8988T (cell line): ENCODE measurements around the gene PTPRM.

Experiments used
- DNase-seq: peaks from one replicate; pipeline ENCODE4 v3.0.0; 2011

The PTPRM gene

DNA sequence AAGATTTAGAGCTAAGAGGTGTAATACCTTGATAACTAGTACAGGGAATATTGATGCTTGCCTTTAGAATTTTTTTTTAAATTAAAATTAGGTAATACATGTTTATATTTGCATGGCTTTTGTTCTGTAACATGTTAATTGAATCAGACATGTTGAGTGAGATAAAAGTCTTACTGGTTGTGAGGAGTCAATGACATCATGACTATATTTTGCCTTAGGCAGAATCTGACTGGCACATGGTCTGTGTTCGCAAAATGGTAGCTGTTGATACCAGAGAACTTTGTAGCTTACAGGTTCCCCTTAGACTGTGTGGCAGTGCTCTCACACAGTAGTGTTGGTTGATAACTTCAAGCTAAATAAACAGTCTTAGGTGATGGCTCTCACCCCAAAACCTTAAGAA is 199.7 kb downstream of the PTPRM start:
- DNase-seq, result no peak

DNA sequence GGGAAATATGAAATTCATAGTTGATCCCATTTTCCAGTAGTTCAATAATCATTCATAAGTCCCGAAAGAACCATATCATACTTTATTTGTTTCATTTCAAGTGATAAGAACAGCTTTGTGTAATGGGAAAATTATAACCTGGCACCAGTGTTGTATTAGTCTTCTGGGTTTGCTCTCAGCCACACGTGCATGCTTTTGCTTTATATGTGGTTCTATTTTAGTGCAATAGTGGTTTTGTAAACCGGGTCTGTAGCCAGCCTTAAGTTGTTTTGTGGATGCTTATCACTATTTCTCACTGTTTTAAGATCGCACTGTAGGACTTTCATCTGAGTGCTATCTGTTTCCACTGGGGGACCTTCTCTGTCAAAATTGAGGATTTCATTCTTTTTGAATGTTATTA is 203.8 kb downstream of the PTPRM start:
- DNase-seq, result no peak

DNA sequence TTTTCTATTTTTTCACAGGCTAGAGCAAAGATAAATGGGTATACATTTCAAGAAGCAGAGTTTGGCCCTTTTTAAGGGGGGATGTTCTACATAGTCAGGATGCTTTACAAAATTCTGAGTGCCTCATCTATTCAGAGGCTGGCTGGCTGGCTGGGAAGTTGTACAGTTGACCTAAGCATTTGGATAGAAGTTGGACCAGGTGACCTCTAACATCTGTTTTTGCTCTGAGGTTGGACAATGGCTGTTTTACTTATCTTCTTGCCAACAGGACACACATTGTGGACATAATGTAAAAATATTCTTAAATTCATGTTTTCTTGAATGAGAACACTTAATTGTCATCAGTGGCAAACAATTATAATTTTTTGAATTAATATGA is 205.4 kb downstream of the PTPRM start:
- no peak for DNase-seq

DNA sequence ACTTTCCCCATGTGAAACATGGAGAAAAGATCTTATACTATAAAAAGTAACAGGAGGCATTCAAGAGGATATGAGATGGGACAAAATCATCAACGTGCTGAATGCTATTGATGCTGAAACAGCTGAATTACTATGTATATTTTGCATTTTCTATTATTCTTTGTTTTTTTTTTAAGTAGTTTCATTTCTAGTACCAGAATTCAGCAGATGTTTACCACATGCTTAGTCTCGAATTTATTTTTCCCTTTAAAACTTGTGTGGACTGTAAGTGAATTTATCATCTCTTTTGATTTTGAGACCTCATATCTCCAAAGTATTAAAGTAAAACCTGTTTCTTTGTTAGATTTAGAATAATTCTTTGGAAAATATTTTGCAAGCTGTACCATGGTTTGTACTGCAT is 205.8 kb downstream of the PTPRM start:
- DNase-seq, result no peak

DNA sequence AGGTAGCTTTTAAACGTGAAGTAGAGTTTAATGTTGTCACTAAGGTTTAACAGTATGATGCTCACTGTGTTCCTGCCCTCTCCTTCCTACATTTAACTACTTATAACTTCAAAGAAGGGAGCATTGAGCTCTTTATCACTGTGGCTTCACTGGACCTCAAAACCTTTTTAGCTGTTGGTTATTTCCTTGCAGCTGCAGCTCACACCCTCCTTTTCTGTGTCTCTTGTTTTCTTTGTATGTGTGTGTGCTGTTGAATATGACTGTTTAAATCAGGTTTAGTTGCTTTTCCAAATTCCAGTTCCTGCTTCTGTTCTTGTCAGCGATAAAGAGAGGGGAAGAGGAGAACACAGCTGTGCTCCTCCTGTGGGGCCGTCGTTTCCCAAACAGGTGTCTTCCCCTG is 208.0 kb downstream of the PTPRM start:
- no peak for DNase-seq

DNA sequence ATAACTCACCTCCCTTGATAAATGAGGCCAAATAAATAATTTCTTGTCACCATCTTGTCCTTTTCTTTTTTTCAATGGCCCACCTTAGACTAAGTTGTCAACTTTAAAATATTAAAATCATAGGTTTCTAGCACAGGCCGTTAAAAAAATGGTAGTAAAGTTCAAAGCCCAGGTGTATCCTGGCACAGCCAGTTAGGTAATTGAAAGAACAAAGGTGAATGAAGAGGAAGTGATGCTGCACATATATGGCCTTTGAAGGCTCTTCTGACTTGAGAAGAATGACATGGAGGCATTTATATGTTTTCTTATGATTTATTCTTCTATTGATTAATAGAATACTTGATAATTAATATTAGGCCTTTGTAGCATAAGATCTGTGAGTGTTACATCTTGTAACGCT is 208.7 kb downstream of the PTPRM start:
- DNase-seq, result no peak

DNA sequence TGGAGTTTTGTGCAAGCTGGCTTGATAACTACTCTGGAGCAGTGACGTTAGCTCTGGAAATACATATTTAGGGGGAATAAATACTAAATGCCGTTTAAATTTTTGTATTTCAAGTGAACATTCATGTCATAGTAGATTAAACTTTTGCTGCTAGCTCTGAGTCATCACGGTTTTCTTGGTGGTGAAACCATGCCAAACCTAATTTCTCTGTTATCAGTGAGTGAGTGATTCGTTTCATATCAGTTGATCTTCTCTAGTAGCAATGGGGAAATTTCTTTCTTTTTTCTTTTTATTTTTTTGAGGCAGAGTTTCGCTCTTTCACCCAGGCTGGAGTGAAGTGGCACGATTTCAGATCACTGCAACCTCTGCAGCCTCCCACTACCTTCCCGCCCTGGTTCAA is 211.1 kb downstream of the PTPRM start:
- no peak for DNase-seq

DNA sequence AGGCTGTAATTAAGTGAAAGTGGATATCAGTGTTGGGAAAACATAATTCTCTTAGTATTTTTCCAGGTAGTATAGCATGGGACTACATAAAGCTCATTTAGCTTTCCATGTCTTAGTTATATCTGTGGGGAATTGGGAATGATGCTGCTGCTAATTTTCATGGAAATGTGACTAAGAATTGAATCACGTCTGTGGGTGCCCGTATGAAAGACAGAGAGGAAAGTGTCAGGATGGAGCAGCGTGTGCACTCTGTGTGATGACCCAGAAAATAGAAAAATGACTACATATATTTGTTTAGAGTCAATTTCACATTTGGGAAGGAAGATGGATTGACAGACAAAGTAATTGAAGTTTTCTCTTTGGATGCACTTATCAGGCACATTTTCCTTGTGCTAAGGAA is 212.1 kb downstream of the PTPRM start:
- DNase-seq, result no peak

DNA sequence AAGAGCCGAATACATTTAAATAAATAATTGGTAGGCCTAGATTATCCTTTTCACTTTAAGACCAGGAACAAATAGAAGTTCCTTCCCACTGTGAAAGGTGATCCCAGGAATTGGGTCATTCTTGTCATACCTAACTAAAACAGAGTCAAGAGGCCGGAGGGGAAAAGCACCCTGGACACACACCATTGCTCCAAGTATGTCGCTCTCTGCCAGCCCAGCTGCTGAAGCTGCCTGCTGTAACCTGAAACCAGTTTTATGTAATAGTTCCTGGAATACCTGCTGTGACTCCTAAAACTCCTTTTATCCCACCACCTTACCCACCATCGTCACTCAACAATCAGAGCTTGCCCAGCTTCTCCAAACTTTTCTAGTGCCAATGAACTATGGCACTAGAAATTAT is 217.1 kb downstream of the PTPRM start:
- DNase-seq, result no peak

DNA sequence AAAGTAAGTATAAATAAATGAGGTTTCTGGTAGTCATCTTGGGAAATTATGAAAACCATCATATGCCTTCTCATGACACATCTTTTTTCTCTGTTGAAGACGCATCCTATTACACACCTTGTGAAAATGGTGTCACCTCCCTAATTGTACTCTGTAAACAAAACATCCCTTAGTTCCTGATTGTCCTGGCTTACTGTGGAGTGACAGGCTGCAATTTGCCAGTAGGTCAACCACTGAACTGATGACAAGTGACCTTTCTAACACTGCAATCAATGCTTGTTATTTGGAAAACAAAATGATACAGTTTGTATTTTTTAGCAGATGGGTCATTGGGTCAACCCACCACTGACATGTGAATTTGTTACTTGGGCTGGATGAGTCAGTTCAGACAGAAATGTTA is 219.5 kb downstream of the PTPRM start:
- no peak for DNase-seq

DNA sequence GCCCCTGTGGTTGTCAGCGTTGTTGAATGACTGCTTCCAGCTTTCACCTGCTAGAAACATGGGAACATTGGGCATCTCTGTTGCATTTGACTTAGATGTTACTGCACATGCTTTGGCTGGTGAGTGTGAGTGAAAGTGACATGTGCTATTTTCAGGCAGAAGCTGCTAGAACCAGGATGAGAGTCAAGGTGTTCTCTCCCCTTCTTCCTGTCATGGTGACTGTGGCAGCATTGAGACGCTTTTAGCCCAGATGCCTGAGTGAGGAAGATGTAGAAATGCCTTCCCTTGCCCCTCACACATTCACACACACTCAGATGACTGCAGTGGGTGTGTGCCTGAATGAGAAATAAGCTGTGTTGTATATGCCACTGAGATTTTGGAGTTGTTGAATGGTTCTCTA is 220.2 kb downstream of the PTPRM start:
- DNase-seq, result no peak

DNA sequence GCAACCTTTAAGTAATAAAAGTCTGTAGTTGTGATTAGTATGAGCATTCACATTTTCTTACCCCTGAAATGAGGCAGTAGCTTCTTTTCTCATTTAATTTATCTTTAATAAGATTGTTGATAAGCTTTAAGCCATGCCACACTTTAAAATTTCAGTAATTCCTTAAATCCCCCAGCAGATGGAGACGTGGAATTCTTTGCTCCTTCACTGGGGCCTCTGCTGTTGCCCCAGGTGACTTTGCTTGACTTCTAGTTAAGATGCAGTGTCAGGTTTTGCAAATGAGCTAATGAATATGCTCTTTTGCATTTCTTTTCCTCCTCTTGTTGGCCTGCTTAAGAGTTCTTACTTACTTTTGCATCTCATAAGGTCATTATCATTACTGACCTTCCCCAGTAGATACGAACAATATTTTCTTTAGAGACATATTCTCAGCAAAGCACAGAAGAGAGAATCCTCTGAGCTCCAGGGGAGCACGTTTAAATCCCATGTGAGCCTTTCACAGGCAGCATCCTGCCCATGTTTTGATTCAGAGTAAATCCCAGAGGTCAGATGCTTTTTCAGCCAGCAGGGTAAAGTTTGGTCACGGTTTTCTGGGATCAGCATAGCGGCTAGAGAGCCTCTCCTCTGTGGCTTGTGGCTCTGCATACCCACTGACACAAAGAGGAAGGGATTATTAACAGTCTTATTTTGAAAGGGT is 222.9 kb downstream of the PTPRM start:
- no peak for DNase-seq

DNA sequence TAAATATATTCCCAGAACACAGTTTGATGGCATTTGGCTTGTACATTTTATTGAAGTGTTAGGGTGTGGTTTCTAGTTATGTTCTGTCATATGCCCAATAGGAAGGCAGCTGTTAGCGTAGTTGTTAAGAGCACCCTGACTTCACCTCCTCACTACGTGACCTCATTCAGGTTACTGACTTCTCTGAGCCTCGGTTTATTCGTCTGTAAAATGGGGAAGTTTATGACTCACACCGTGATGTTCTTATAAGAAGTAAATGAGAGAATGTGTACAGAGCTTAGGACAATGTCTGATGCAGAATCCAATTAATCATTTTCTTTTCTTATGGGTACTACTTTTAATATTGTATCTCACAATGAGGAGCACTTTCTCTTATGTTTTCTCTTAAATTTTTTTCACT is 226.0 kb downstream of the PTPRM start:
- DNase-seq, result no peak

DNA sequence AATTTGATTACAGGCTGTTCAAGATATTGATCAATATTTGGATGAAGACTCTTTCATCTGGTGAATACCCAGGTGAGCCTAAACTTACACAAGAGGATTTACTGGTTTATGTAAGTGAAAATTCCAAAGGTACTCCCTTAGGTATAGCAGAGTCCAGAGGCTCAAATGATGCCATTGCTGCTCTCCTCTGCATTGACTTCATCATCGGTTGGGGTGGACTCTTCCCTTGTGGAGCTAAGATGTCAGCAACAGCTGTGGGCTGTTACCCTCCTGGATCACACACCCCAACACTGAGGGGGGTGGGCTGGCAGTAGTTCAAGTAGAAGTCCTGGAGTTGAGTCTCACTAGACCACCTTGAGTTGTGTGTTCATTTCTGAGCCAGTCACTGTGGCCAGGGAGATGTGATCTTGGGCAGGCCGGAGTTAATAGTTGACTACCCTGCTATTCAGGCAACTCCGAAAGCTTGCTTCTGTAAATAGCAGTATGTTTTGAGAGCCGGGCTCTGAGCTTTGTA is 236.9 kb downstream of the PTPRM start:
- DNase-seq, result no peak

DNA sequence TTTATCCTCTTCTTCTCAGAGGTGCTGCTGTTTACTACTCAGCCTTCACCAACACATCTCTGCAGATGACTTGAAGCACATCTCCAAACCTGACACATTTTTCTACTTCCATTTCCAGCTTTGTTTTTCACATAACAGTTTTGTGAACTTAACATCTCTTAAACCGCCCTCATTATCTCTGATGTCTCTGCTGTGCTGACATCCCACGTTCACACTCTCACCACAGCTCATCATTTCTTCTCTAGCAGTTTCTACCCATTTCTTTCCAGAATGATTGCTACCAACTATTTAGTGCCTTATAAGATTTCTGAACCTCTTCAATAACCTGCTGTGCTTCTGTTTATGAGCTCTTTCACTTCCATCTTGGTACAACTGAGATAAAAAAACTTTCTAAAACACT is 238.0 kb downstream of the PTPRM start:
- no peak for DNase-seq

DNA sequence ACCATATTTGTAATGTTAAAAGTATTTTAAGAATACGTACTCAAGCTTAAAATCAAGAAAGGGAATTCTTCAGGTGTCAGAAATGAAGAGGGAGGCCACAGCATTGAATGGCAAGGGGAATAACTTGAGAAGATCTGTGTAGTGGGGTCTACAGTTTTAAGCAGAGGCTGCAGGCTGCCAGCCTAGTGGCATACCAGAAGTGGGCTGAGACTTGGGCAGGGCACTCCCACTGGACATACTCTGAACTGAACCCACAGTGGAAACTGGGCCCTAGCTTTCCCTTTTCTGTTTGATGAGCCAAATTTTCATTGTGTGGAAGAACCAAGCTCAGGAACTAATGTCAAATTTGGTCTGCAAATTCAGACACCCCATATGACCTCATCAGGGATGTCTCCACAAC is 238.8 kb downstream of the PTPRM start:
- no peak for DNase-seq

DNA sequence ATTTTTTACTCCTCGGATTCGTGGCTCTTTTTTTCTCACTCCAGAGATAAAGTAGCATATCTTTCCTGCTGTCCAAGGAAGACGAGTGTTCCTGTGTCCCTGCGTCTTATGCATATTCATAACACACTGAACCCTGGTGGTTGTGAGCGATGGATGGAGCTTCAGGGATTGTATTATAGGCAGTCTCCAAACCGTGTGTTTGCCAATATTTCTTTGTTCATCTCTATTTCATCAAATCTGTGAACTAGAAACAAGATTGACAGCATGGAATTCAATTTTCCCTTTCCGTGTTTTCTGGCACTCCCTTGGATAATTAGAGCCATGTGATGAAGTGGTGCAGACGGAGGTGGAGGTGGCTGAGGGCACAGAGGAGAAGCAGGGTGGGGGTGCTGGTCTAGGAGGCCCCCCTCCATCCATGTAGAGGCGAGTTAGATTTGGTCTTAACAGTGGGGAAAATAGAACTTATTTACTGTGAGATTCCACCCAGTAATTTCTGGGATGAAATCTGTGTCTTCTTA is 240.9 kb downstream of the PTPRM start:
- no peak for DNase-seq

DNA sequence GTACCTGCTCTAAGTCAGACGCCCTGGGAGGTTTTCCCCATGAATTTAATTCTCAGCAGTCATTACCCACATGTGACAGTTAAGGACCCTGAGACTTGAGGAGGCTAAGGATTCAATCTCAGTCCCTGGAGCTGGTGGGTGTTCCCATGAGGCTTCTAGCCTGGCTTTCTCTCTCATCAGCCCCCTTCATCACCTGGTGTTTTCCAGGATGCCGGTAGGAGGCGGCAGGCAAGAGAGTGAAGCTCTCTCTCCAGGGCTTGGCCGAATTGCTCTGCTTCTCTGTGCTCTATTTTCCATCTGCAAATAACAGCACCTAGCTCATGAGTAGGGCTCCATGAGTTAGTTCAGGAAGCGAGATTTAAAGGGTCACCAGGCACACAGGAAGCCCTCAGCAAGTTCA is 241.9 kb downstream of the PTPRM start:
- DNase-seq, result no peak

DNA sequence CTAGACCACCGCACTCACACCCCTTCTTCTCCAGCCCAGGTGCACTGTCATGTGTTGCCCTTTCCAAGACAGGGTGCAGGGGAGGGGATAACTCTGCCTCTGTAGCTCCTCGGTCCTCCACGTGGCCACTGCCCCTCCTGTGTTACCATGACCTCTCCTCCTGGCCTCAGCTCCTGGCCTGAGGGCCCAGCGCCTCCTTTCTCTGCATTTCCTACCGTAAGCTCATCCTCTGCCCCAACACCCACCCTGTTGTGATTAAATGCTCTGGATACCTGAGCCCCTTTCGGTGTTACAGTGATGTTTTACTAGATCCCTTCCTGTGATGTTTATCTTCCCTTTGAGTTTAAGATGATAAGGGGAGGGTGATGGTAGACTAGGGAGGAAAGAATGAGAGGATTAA is 242.3 kb downstream of the PTPRM start:
- no peak for DNase-seq

DNA sequence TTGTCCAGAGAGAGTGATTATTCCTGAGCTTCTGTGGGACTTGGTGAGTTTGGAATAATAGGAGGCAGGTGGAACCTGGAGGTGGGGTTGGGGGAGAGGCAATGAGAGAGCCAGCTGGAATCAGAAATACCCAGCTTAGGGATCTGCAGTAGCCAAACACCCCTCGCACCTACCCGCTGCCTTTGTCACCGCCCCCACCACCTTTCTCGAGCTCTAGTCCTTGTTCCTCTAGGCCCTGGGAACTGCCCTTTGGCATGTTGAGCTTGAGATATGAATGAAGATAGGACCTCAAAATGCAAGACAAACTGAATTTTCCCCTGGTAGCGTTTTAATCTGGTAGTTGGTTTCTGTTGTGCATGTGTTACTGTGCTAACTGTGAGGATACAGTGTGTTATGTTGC is 242.9 kb downstream of the PTPRM start:
- no peak for DNase-seq

DNA sequence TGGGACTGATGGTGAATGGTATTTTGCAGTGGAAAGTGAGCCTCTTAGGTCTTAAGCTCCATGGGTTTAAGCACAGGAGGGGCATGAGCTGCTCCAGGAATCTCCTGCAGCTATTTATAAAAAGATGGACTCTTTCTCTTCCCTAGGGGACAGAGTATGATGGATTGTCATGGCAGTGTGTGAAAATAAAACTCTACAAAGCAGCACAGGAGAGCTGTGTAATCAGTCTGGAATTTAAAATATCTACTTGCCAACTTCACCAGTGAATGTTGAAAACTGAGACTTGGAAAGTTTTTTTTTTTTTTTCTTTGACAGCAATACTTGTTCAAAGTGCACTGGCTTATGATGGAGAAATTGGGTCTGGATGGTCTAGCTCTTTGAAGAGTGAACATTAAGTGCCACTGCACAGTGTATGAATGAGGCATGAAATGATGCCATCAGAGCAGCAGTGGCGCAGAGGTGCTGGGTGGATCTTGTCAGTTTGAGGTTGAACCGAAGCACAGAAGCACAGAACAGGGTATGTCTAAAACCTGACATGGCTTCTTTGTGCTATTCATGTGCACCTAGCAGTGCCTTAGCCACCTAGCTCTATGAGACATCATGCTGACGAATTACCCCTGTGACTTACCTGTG is 245.4 kb downstream of the PTPRM start:
- DNase-seq, result no peak

DNA sequence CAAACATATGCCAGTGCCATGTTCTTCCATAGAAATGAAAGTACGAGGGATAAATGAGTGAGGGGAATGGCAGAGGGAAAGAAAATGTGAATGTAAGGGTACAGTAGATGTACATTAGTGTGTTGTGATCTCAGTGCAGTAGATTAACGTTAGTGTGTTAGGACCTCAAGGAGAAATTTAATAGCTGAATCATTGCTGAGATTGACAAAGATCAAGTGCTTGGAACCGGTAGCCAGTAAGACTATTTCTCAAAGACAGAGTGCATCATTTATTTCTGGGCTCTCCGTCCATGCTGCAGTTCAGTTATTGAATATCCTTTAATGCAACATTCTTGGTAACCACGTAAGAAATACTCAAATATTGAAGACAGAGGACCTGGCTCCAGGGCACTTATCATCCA is 246.0 kb downstream of the PTPRM start:
- DNase-seq, result no peak

DNA sequence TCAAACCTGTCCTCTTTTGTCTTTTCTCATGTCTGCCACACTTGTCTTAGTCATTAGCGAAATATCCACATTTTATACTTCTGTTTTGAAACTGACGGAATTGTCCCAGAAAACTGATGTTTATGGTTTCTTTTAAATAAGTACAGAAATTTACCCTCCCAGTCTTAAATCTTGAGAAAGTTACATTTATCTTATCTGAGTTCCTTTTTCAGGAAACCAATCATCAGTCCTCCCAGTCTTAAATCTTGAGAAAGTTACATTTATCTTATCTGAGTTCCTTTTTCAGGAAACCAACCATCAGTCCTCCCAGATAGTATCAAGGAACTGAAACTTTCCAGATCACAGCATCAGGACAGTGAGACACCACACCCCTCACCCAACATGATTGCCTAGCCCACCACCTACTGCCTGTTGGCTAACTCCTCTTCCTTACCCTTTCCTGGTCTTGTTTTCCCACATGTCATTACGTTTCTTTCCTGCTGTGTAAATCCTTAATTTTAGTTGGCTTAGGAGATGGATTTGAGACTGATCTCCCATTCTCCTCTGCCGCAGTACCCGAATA is 247.7 kb downstream of the PTPRM start:
- DNase-seq, result no peak

DNA sequence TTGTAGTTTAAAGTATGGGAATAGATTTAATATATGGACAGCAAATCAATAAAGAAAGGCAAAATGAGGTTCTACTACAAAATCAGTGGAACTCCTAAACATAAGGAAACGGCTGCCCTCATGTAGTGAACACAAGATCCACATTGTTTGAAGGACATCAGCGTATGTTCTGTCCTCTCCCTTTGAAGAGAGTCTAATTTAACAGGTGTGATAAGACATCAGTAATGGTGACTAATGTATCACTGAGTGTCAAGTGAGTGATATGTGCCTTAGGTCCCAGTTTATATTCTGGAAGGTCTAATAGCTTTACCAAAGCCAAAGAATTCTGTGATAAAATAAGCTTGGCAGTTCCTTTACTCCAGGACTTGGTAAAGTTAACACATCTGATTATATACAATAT is 248.7 kb downstream of the PTPRM start:
- no peak for DNase-seq
